Esophagus mucosa (tissue), 1 donor: ENCODE measurements around the gene SOS1. TPM values are rescaled to one million over a fixed set of nuclear protein-coding genes. Genes with fewer than 3 reads are reported as not detected.

ENCODE experiments used
- total RNA-seq: library from RNA; stranded (reverse); gene quantifications from one replicate; pipeline ENCODE4 v1.2.4, GENCODE V29; 2023
- donor health status: DM: yes; HTN: yes; CAD: no.

Gene SOS1
- total RNA-seq, 1 donor from 2014 or later: 19.6 TPM

Other genes starting within 250 kb of the SOS1 start
- gene DHX57, start 245.1 kb downstream of the SOS1 start, total RNA-seq: 9.0 TPM
- gene MORN2, start 245.1 kb downstream of the SOS1 start, total RNA-seq: 11.2 TPM
- not detected for gene ARHGEF33, start 231.2 kb downstream of the SOS1 start, total RNA-seq
- 0.28 TPM for gene CDKL4, start 122.9 kb upstream of the SOS1 start, total RNA-seq